BE2C (cell line): ENCODE results near the gene GRPEL1. TPM values are rescaled to one million over a fixed set of nuclear protein-coding genes. Genes with fewer than 3 reads are reported as not detected.

ENCODE experiments used
- DNase-seq: peaks from one replicate; pipeline ENCODE4 v3.0.0-alpha.2; 2020
- H3K27me3 ChIP-seq: fragments of 250-450 bp; sonication (Bioruptor Pico); 2 replicates; pipeline ENCODE4 v1.5.1; 2020; ENCODE audit warnings: mild to moderate bottlenecking
- H3K36me3 ChIP-seq: fragments of 250-450 bp; sonication (Bioruptor Pico); 2 replicates; pipeline ENCODE4 v1.5.1; 2020; ENCODE audit warnings: mild to moderate bottlenecking
- H3K4me1 ChIP-seq: fragments of 250-450 bp; sonication (Bioruptor Pico); 2 replicates; pipeline ENCODE4 v1.5.1; 2020
- H3K4me3 ChIP-seq: 2 replicates; pipeline ENCODE4 v1.5.1; 2011; ENCODE audit warnings: low read depth, low read length
- H3K9me3 ChIP-seq: fragments of 250-450 bp; sonication (Bioruptor Pico); 2 replicates; pipeline ENCODE4 v1.5.1; 2020
- CTCF ChIP-seq: IDR thresholded peaks from 2 replicates; pipeline ENCODE4 v1.5.1; 2012; ENCODE audit warnings: mild to moderate bottlenecking, low read depth, low read length
- polyA plus RNA-seq: library from polyadenylated mRNA; unstranded; fragments of >200 nt; gene quantifications from one replicate; pipeline ENCODE4 v1.2.1, GENCODE V29; 2012; ENCODE audit warnings: low read depth, missing spikeins; ENCODE audit not compliant: insufficient read length, insufficient read depth

The GRPEL1 gene
- polyA plus RNA-seq: 104 TPM

GRCh38 chr4:7067452-7068278 is at the start of gene GRPEL1:
GRPEL1 (minus strand) TSS chr4:7068064; CDS start chr4:7068032, 32 bp downstream.
- peak; percentile 10; the same call in 1 of the 2 replicates for TF ChIP-seq CTCF
- H3K36me3 ChIP-seq: peaks cover 31% of the 10 kb centered on the region
- no peaks in the 10 kb centered on the region for H3K9me3 ChIP-seq
- peak within 1 kb of the TSS; percentile 92 for H3K4me3 ChIP-seq
- H3K4me1 ChIP-seq: no peaks in the 10 kb centered on the region
- peak; percentile 100 for DNase-seq
- no peaks in the 10 kb centered on the region for H3K27me3 ChIP-seq

GRCh38 chr4:7116705-7117104 is 48.8 kb upstream of the GRPEL1 start:
- no peak for TF ChIP-seq CTCF
- no peaks in the 10 kb centered on the region for H3K4me1 ChIP-seq
- H3K9me3 ChIP-seq: no peaks in the 10 kb centered on the region
- H3K27me3 ChIP-seq: no peaks in the 10 kb centered on the region
- no peak for DNase-seq
- no peak overlapping the region for H3K4me3 ChIP-seq
- no peaks in the 10 kb centered on the region for H3K36me3 ChIP-seq

- Histone ChIP-seq H3K4me1 (no peaks in the 10 kb centered on the region), H3K4me3 (no peak overlapping the region), H3K36me3 (no peaks in the 10 kb centered on the region), H3K27me3 (no peaks in the 10 kb centered on the region), H3K9me3 (no peaks in the 10 kb centered on the region)
- no peak for DNase-seq
- no peak for TF ChIP-seq CTCF
These were observed 47.9 kb upstream of the GRPEL1 start for GRCh38 chr4:7115557-7116340.

- Histone ChIP-seq H3K4me3 (no peak overlapping the region), H3K36me3 (no peaks in the 10 kb centered on the region), H3K9me3 (no peaks in the 10 kb centered on the region), H3K27me3 (no peaks in the 10 kb centered on the region), H3K4me1 (no peaks in the 10 kb centered on the region)
- TF ChIP-seq CTCF: no peak
- DNase-seq: no peak
These were observed 44.8 kb upstream of the GRPEL1 start for GRCh38 chr4:7112656-7113055.

GRCh38 chr4:7111441-7111840 is 43.6 kb upstream of the GRPEL1 start:
- no peak for TF ChIP-seq CTCF
- no peak for DNase-seq
- Histone ChIP-seq H3K4me1 (no peaks in the 10 kb centered on the region), H3K27me3 (no peaks in the 10 kb centered on the region), H3K36me3 (no peaks in the 10 kb centered on the region), H3K9me3 (no peaks in the 10 kb centered on the region), H3K4me3 (no peak overlapping the region)

- no peaks in the 10 kb centered on the region for H3K9me3 ChIP-seq
- no peaks in the 10 kb centered on the region for H3K36me3 ChIP-seq
- no peak for TF ChIP-seq CTCF
- no peaks in the 10 kb centered on the region for H3K27me3 ChIP-seq
- H3K4me1 ChIP-seq: no peaks in the 10 kb centered on the region
- no peak for DNase-seq
- H3K4me3 ChIP-seq: no peak overlapping the region
These were observed 42.7 kb upstream of the GRPEL1 start for GRCh38 chr4:7110546-7110945.
